Activated CD8-positive, alpha-beta memory T cell treated with anti-CD3 and anti-CD28 coated beads, Interleukin-2, amount 10 ng/mL, durations not matched to agents 7 days and 5 days (primary cell): ENCODE measurements around the gene EXOC4. TPM values are rescaled to one million over a fixed set of nuclear protein-coding genes. Genes with fewer than 3 reads are reported as not detected.

Source experiments
- ATAC-seq: fragments of 150-1000 bp; cut with Tn5 transposase; one replicate; pipeline ENCODE4 v1.10.0; 2021; ENCODE audit warnings: moderate library complexity
- CTCF ChIA-PET: fragments of 350-600 bp; sonication (Branson Sonifier 250); formaldehyde crosslinking; loops from one replicate; lab custom pipeline; 2021; ENCODE audit warnings: antibody characterized with exemption; lab: Charles Lee
- DNase-seq: peaks from one replicate; pipeline ENCODE4 v3.0.0-alpha.2; 2020
- H3K27ac Mint-ChIP-seq: one replicate; pipeline ENCODE4 v1.8.0; 2021; ENCODE audit warnings: mild to moderate bottlenecking, mixed read lengths
- H3K27me3 Mint-ChIP-seq: one replicate; pipeline ENCODE4 v1.8.0; 2021; ENCODE audit warnings: mixed read lengths
- H3K36me3 Mint-ChIP-seq: one replicate; pipeline ENCODE4 v1.8.0; 2021; ENCODE audit warnings: mild to moderate bottlenecking, mixed read lengths
- H3K4me1 Mint-ChIP-seq: one replicate; pipeline ENCODE4 v1.8.0; 2021; ENCODE audit warnings: mixed read lengths
- H3K4me3 Mint-ChIP-seq: one replicate; pipeline ENCODE4 v1.8.0; 2021; ENCODE audit warnings: mild to moderate bottlenecking, moderate library complexity, mixed read lengths
- H3K9me3 Mint-ChIP-seq: one replicate; pipeline ENCODE4 v1.8.0; 2022; ENCODE audit warnings: low read depth, mixed read lengths
- total RNA-seq, 2 experiments: library from RNA; stranded (reverse); gene quantifications; one replicate each; pipeline ENCODE4 v1.2.3, GENCODE V29; 2021

Gene EXOC4
- total RNA-seq, 2 experiments from 2014 or later = 68.6 to 88.3 TPM

DNA sequence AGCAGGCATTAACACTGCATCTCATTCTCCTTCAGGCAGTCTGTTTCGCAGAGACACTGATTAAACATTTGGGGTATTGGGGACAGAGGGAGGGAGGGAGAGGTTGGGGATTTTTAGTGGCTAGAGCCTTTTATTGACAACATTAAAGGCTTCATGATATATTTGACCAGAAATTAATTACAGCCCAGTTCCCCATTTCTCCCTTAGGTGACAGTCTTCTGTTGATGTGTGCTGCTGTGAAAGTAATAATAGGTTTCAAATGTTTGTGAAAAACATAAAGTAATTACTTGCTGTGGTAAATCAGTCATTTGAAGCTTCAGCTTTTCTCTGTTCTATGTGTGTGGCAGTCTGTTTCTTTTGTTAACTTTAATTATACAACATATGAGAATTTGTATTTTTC lies 769.0 kb downstream of the EXOC4 start:
- Mint-ChIP-seq H3K27me3 (no peaks in the 10 kb centered on the region), H3K4me3 (no peak overlapping the region), H3K36me3 (no peaks in the 10 kb centered on the region), H3K4me1 (no peaks in the 10 kb centered on the region), H3K27ac (no peak overlapping the region), H3K9me3 (no peaks in the 10 kb centered on the region)
- ATAC-seq (no peak), DNase-seq (no peak)
- CTCF ChIA-PET = interaction anchor here (1.2 kb wide), 1 partner anchor 11 kb away, joined by 3 read pairs; no protein-coding TSS in a partner anchor

DNA sequence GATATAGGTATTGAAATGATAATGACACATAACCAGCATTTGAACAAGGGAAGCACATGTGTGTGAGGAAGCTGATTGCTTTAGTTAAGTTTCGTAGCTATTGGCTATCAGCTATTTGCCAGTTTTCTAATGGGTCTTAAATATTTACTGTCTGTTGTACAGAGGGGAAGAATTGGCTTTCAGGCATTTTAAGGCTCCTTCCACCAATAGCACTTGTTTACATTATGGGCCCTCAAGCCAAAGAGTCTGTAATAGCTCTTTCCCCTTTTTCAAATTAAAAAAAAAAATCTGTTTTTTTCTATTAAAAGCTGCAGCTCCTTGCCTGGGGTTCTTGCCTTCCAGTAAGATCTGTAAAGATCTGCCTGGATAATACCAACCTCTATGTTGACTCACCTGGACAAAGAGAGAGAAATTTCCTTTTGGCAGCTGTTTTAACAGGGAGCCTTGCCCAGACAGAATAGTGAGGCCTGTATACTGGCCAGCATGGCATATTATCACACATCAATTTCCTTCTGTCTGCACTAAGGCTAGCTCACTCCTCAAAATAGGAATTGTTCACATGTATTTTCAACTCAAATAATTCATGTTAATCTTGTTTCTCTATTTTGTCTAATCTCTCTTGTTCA lies 769.5 kb downstream of the EXOC4 start:
- no peak for DNase-seq
- ATAC-seq = no peak
- H3K27me3 Mint-ChIP-seq = no peaks in the 10 kb centered on the region
- no peaks in the 10 kb centered on the region for H3K4me1 Mint-ChIP-seq
- no peak overlapping the region for H3K4me3 Mint-ChIP-seq
- H3K27ac Mint-ChIP-seq = no peak overlapping the region
- H3K9me3 Mint-ChIP-seq = no peaks in the 10 kb centered on the region
- H3K36me3 Mint-ChIP-seq = no peaks in the 10 kb centered on the region
- CTCF ChIA-PET = interaction anchor here (1.2 kb wide), 1 partner anchor 12 kb away, joined by 3 read pairs; no protein-coding TSS in a partner anchor

- H3K27ac Mint-ChIP-seq = no peak overlapping the region
- H3K4me1 Mint-ChIP-seq = no peaks in the 10 kb centered on the region
- H3K36me3 Mint-ChIP-seq = no peaks in the 10 kb centered on the region
- H3K9me3 Mint-ChIP-seq = no peaks in the 10 kb centered on the region
- ATAC-seq = no peak
- H3K4me3 Mint-ChIP-seq = no peak overlapping the region
- DNase-seq = no peak
- CTCF ChIA-PET = no interaction called here
- H3K27me3 Mint-ChIP-seq = no peaks in the 10 kb centered on the region
Measured at GRCh38 chr7:134024739-134025138, 771.9 kb downstream of the EXOC4 start.

- Mint-ChIP-seq H3K4me3 (no peak overlapping the region), H3K4me1 (no peaks in the 10 kb centered on the region), H3K9me3 (no peaks in the 10 kb centered on the region), H3K27me3 (no peaks in the 10 kb centered on the region), H3K36me3 (no peaks in the 10 kb centered on the region), H3K27ac (no peak overlapping the region)
- ATAC-seq (no peak), DNase-seq (no peak)
- CTCF ChIA-PET = no interaction called here
Measured at GRCh38 chr7:134028853-134029252, 776.0 kb downstream of the EXOC4 start.

DNA sequence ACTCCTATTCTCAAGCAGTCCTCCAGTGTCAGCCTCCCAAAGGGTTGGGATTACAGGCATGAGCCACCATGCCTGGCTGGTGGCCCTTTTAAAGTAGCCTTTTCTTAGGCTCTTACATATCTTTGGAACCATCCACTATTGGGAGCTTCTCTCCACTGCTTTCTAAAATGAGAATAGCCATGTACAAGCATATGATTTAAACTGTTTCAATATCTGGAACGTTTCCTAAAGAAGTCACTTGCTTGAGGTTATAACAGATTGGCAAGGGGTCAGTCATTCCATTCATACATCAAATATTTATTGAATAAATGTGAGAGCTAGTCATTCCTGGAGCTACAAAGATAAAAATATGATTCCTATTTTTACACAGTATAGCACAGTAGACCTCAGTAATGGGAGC lies 776.9 kb downstream of the EXOC4 start:
- Mint-ChIP-seq H3K4me3 (no peak overlapping the region), H3K9me3 (no peaks in the 10 kb centered on the region), H3K36me3 (no peaks in the 10 kb centered on the region), H3K27me3 (no peaks in the 10 kb centered on the region), H3K27ac (no peak overlapping the region), H3K4me1 (no peaks in the 10 kb centered on the region)
- DNase-seq (no peak), ATAC-seq (no peak)
- CTCF ChIA-PET = no interaction called here

DNA sequence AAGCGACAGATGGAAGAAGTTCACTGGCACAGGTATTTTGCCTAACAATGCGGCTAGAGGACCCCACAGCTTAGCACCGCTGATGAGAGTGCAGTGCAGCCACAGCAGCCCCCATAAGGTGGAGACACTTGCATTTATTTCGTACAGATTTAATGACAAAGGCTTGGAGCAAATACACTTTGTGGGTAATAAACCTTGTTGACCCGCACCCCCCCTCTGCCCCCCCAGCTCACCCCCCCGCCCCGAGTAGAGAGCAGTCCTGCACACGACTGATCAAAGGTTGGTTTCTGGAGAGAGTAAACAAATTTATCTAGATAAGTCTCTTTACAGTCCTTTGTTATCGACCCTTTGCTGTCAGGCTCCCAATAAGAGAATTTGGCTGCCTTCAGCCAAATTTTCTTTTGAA lies 777.6 kb downstream of the EXOC4 start:
- Mint-ChIP-seq H3K9me3 (no peaks in the 10 kb centered on the region), H3K4me1 (no peaks in the 10 kb centered on the region), H3K36me3 (no peaks in the 10 kb centered on the region), H3K27me3 (no peaks in the 10 kb centered on the region), H3K4me3 (no peak overlapping the region), H3K27ac (no peak overlapping the region)
- CTCF ChIA-PET = no interaction called here
- DNase-seq (no peak), ATAC-seq (no peak)

- DNase-seq (no peak), ATAC-seq (no peak)
- no peak overlapping the region for H3K27ac Mint-ChIP-seq
- CTCF ChIA-PET = interaction anchor here (1.2 kb wide), 1 partner anchor 16 kb away, joined by 3 read pairs; no protein-coding TSS in a partner anchor
- H3K27me3 Mint-ChIP-seq = no peaks in the 10 kb centered on the region
- H3K36me3 Mint-ChIP-seq = no peaks in the 10 kb centered on the region
- no peaks in the 10 kb centered on the region for H3K4me1 Mint-ChIP-seq
- no peak overlapping the region for H3K4me3 Mint-ChIP-seq
- no peaks in the 10 kb centered on the region for H3K9me3 Mint-ChIP-seq
Measured at GRCh38 chr7:134031835-134032617, 779.1 kb downstream of the EXOC4 start.

DNA sequence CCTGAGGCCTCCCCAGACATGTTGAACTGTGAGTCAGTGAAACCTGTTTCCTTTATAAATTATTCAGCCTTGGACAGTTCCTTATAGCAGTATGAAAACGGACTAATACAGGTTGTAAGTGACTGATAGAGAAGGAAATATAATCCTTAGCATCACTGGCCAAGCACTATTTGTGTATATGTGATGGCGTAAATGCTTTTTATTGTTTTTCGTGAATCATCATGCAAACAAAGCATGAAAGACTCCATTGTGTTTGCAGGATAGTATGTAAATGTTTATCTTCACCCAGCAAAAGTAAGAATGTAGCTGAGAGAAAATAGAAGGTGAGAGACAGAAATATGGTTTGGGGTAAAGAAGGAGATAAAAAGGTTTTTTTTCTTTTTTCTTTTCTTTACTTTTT lies 781.8 kb downstream of the EXOC4 start:
- ATAC-seq (no peak), DNase-seq (no peak)
- H3K27me3 Mint-ChIP-seq = no peaks in the 10 kb centered on the region
- no peak overlapping the region for H3K4me3 Mint-ChIP-seq
- no peaks in the 10 kb centered on the region for H3K9me3 Mint-ChIP-seq
- H3K36me3 Mint-ChIP-seq = no peaks in the 10 kb centered on the region
- CTCF ChIA-PET = no interaction called here
- H3K4me1 Mint-ChIP-seq = no peaks in the 10 kb centered on the region
- H3K27ac Mint-ChIP-seq = no peak overlapping the region

GRCh38 chr7:134037991-134038390 lies 785.1 kb downstream of the EXOC4 start:
- no peak overlapping the region for H3K4me3 Mint-ChIP-seq
- CTCF ChIA-PET = no interaction called here
- H3K4me1 Mint-ChIP-seq = no peaks in the 10 kb centered on the region
- no peaks in the 10 kb centered on the region for H3K9me3 Mint-ChIP-seq
- no peaks in the 10 kb centered on the region for H3K36me3 Mint-ChIP-seq
- no peaks in the 10 kb centered on the region for H3K27me3 Mint-ChIP-seq
- DNase-seq = no peak
- H3K27ac Mint-ChIP-seq = no peak overlapping the region
- no peak for ATAC-seq

GRCh38 chr7:134040988-134041387 lies 788.1 kb downstream of the EXOC4 start:
- no peaks in the 10 kb centered on the region for H3K27me3 Mint-ChIP-seq
- CTCF ChIA-PET = no interaction called here
- no peaks in the 10 kb centered on the region for H3K36me3 Mint-ChIP-seq

GRCh38 chr7:134041477-134041876 lies 788.6 kb downstream of the EXOC4 start:
- H3K27me3 Mint-ChIP-seq = no peaks in the 10 kb centered on the region
- CTCF ChIA-PET = no interaction called here
- ATAC-seq = no peak
- no peak overlapping the region for H3K4me3 Mint-ChIP-seq
- no peak overlapping the region for H3K27ac Mint-ChIP-seq
- no peak for DNase-seq
- H3K36me3 Mint-ChIP-seq = no peaks in the 10 kb centered on the region
- H3K9me3 Mint-ChIP-seq = no peaks in the 10 kb centered on the region
- H3K4me1 Mint-ChIP-seq = no peaks in the 10 kb centered on the region

More at GRCh38 chr7:134040988-134041387, 788.1 kb downstream of the EXOC4 start:
- H3K4me1 Mint-ChIP-seq = no peaks in the 10 kb centered on the region
- no peaks in the 10 kb centered on the region for H3K9me3 Mint-ChIP-seq
- no peak overlapping the region for H3K4me3 Mint-ChIP-seq
- H3K27ac Mint-ChIP-seq = no peak overlapping the region
- DNase-seq (no peak), ATAC-seq (no peak)

DNA sequence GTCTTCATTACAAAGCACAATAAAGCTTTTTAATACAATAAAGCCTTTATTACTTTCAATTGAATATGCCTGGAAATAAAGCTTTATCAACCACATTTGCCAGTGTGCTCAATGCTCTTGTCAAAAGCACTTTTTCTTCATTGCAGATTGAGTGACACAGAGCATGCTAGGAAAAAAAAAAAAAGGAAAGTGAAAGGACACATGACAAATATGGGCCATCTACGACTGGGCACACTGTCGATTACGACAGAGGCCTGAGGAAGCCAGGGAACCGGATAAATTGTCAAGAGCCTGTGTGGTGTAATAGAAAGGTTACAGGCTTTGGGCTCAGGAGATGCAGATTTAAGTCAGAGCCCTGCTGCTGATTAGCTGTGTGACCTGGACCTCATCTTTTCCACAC lies 789.4 kb downstream of the EXOC4 start:
- H3K27ac Mint-ChIP-seq = no peak overlapping the region
- no peak for ATAC-seq
- no peak overlapping the region for H3K4me3 Mint-ChIP-seq
- no peaks in the 10 kb centered on the region for H3K9me3 Mint-ChIP-seq
- no peaks in the 10 kb centered on the region for H3K4me1 Mint-ChIP-seq
- H3K36me3 Mint-ChIP-seq = no peaks in the 10 kb centered on the region
- CTCF ChIA-PET = no interaction called here
- no peaks in the 10 kb centered on the region for H3K27me3 Mint-ChIP-seq
- no peak for DNase-seq

- CTCF ChIA-PET = no interaction called here
- Mint-ChIP-seq H3K4me1 (no peaks in the 10 kb centered on the region), H3K4me3 (no peak overlapping the region), H3K36me3 (no peaks in the 10 kb centered on the region), H3K27me3 (no peaks in the 10 kb centered on the region), H3K9me3 (no peaks in the 10 kb centered on the region), H3K27ac (no peak overlapping the region)
- no peak for ATAC-seq
- no peak for DNase-seq
Measured at GRCh38 chr7:134044682-134045081, 791.8 kb downstream of the EXOC4 start.

DNA sequence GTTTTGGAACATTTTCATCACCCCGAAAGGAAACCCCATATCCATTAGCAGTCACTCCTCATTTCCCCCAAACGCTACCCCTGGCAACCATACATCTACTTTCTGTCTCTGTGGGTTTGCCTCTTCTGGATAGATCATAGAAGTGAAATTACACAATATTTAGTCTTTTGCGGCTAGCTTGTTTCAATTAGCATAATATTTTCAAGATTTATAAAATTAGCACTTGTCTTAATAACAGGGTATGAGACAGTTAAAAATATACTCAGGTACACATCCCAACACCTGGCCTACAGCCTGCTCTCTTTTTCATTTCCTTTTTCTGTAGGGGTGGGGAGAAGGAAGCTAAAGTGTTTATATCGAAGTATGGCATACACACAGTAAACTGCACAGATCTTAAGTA lies 792.8 kb downstream of the EXOC4 start:
- CTCF ChIA-PET = no interaction called here
- Mint-ChIP-seq H3K4me1 (no peaks in the 10 kb centered on the region), H3K4me3 (no peak overlapping the region), H3K27ac (no peak overlapping the region), H3K9me3 (no peaks in the 10 kb centered on the region), H3K36me3 (no peaks in the 10 kb centered on the region), H3K27me3 (no peaks in the 10 kb centered on the region)
- DNase-seq (no peak), ATAC-seq (no peak)
